Measurements from ENCODE around the gene RAB11FIP4.
A peak's percentile ranks its signal among the peaks of the same experiment; 100 is the strongest.

Gene RAB11FIP4

DNA sequence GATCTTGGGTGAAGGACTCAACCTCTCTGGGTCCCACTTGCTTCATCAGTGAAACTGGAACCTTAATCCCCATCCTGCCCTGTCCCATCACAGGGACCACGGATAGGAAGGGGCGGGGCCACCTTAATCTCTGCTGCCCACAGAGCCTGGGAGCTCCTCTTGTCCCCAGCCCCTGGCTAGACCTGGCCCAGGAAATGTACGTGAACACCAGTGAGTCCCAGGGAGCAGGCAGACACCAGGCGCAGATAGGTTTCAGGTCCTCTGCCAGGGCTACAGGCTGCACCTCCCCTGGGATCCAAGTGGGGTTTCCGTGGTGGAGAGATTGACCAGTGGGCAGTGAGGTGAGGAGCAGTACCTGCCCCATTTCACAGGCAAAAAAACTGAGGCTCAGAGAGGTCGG is 21.0 kb downstream of the RAB11FIP4 start:
- DNase-seq: no peak

GRCh38 chr17:31413081-31413799 is 21.8 kb downstream of the RAB11FIP4 start:
- no peak for DNase-seq

DNA sequence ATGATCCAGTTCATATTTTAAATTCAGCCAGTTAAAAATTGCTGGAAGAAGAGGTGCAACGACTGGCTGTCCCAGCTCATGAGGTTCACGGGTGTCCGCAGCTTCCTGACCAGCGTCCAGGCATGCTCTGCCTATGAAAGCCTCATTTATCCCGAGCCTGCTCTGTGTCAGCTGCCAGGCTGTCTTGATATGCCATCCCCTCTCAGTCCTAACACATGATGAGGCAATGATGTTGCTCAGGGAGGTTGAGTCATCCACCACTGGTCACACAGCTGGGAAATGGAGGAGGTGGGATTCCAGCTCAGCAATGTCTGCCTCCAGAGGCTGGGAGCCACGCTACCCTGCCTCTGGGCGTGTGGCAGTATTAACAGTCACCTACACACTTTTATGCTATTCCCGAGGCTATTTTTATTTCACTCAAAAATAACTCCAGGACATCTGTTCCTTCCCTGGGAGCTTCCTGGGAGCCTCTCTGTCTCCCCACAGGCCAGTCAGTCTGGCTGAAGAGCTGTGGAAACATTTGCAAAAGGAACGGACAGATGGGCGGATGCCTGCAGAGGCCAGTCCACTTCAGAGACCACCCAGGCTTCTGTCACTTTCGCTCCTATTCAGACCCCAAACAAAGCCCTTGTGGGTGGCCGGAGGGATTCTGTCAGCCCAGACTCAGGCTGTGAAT is 22.5 kb downstream of the RAB11FIP4 start:
- no peak for DNase-seq

GRCh38 chr17:31414550-31414918 is 23.1 kb downstream of the RAB11FIP4 start:
- no peak for DNase-seq

- DNase-seq: no peak
Observed at GRCh38 chr17:31415004-31415454, 23.6 kb downstream of the RAB11FIP4 start.

DNA sequence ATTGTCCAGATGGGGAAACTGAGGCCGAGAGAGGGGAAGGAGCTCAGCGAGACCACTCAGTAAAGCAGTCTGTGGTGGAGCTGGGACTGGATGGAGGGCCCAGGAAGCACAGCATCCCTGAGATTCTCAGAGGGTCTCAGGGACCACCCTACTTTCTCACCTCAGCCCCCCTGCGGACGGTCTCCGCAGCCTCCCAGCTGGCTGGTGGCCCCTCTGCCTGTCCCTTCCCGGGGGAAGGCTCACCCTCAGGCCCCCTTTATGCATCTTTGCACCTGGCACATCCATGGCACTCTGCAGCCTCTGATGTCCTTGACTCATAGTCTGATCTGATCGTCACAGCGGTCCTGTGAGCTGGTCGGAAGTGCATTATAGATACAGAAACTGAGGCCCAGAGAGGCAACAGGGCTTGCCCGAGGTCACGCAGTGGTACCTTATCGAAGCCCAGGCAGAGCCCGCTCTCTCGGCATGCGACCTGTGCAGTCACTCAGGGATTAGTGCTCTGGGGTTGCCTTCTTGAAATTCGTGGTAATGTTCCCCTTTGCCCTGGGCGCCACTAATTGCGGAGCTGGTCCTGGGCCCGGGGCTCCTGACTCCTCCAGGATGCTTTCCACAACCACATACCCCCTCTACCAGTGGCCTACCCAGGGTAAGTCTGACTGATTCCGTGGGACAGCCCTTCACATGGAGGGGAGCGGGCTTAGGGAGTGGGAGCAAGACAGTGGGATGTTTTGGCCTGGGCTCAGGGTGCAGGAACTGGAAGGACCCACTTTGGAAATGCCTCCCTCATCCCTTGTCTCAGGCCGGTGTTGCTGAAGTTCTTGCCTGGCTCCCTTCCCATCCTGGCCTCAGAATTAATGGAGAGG is 24.4 kb downstream of the RAB11FIP4 start:
- no peak for DNase-seq

DNA sequence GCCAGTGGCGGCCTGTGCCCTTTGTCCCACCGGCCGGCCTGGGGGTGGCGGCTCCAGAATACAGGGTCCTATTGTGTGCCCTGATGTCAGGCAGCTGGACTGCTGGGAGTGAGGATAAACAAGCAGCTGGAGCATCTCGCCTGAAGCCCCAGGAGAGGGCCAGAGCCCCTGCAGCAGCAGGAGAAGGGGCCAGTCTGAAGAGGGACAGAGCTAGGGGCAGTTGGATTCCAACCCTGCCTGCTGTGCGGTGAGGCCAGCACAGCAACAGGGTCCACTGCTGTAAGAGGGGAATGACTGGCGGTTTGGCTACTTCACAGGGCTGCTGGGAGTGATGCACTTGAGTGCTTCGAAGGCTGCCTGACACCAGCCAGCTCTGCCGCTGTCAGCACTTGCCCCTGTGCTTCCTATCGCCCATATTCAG is 25.0 kb downstream of the RAB11FIP4 start:
- DNase-seq: no peak

GRCh38 chr17:31417051-31417792 is 25.7 kb downstream of the RAB11FIP4 start:
- no peak for DNase-seq

DNA sequence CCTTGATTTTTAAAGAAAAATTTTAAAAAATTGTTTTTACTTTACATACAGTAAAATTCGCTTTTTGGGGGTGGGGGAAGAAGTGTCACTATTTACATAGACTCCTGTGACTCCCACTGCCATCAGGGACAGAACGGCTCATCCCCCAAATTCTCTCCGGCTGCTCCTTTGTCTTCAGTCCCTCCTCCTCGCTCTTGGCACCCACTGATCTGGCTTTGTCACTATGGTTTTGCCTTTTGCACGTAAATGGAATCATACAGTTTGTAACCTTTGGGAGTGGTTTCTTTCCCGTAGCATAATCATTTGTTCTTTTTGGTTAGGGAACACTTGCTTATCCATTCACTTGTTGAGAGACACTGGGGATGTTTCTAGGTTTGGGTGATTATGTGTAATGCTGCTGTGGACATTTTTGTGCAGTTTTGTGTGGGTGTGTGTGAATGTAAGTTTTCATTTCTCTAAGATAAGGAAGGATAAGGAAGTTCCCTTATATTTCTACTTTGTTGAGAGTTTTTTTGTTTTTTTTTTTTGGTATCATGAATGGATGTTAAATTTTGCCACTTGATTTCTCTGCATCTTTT is 27.4 kb downstream of the RAB11FIP4 start:
- DNase-seq: no peak

GRCh38 chr17:31422443-31422842 is 31.0 kb downstream of the RAB11FIP4 start:
- no peak for DNase-seq

DNA sequence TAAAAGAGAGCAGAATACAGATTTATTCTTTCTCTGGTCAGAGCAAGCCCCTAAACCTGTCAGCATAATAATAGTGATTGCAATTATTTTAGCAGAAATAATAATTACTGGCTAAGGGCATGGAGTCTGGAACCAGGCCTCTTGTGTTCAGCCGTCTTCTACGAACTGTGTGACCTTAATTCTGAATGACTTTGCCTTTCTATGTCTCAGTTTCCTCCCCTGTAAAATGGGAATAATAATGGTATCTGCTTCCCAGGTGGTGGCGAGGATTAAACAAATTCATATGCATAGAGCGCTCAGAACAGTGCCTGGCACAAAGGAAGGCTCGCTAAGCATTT is 33.4 kb downstream of the RAB11FIP4 start:
- no peak for DNase-seq

GRCh38 chr17:31425282-31426040 is 34.0 kb downstream of the RAB11FIP4 start:
- peak; percentile 63 for DNase-seq

DNA sequence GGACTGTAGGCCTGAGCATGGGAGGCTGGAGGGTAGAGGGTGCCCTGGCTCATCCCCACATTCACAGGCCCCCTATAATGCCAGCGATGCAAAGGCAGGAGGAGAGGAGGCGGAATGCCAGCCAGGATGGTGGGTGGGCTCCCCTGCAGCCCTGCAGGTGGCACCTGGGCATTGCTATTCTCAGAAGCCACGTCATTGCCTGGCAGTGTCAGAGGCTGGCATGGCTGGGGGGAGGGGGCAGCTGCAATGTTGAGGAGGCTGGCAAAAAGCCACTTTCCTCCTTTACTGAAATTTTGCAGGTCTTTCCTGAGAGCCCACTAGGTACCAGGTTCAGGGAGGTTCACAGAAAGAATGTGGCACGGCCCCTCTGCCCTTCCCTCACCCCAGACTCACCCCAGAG is 36.2 kb downstream of the RAB11FIP4 start:
- no peak for DNase-seq

- no peak for DNase-seq
Observed at GRCh38 chr17:31428111-31428510, 36.6 kb downstream of the RAB11FIP4 start.

DNA sequence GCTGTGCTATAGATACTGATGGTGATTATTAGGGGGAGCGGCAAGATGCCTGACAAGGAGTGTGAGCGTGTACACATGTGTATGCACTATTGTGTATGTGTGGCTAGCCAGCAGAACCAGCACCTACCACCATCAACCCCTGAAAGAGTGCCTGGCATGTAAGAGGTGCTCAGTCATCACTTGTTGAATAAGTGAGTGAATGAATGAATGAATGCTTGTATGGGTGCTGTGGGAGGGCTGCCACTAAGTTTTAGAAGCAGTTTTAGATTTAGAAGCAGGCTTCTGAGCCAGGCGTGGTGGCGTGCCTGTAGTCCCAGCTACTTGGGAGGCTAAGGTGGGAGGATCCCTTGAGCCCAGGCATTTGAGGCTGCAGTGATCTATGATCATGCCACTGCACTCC is 37.0 kb downstream of the RAB11FIP4 start:
- no peak for DNase-seq

- no peak for DNase-seq
Observed at GRCh38 chr17:31431098-31431851, 39.8 kb downstream of the RAB11FIP4 start.

GRCh38 chr17:31431852-31432658 is 40.6 kb downstream of the RAB11FIP4 start:
- no peak for DNase-seq

GRCh38 chr17:31433091-31433790 is 41.8 kb downstream of the RAB11FIP4 start:
- no peak for DNase-seq

Data from femur (tissue), 1 donor.